T-helper 1 cell treated with Interleukin-12 subunit alpha and Interleukin-12 subunit beta and Interleukin-4 antibody, amounts not matched to agents 30 ng/mL and 1 ng/mL, for 36 hours (primary cell): Measurements from ENCODE around the gene MYO19. TPM values are rescaled to one million over a fixed set of nuclear protein-coding genes. Genes with fewer than 3 reads are reported as not detected.

Source experiments
- intact Hi-C: fragments of 100-400 bp; cut with micrococcal nuclease; formaldehyde crosslinking; loops from one replicate; pipeline ENCODE4 v1.15.1; 2024
- total RNA-seq: library from RNA; stranded (reverse); gene quantifications from 2 replicates; pipeline ENCODE4 v1.2.3, GENCODE V29; 2022

MYO19 gene
- 105 and 115 TPM in 2 replicates for total RNA-seq

GRCh38 chr17:36534840-36535668 is at the start of gene MYO19, which contains the start of gene PIGW:
Gene MYO19, minus strand, starts transcription at chr17:36534868. Its CDS starts 2,330 bp downstream, at chr17:36532538.
Gene PIGW, plus strand, starts transcription at chr17:36534987. Its CDS starts 2,115 bp downstream, at chr17:36537102.
- intact Hi-C loops, result loop anchor here (1.0 to 5.0 kb wide), 7 partner anchors 9 to 452 kb away; partner anchors contain the start of genes DHRS11, GGNBP2, MRM1 and ZNHIT3

GRCh38 chr17:36583787-36584186 is 49.1 kb upstream of the MYO19 start:
- intact Hi-C loops, result no loop called here

GRCh38 chr17:36578671-36579070 is 44.0 kb upstream of the MYO19 start:
- intact Hi-C loops, result no loop called here

GRCh38 chr17:36576793-36577192 is 42.1 kb upstream of the MYO19 start:
- intact Hi-C loops, result no loop called here

- intact Hi-C loops, result no loop called here
Observed at GRCh38 chr17:36575028-36575427, 40.4 kb upstream of the MYO19 start.

- intact Hi-C loops, result no loop called here
Observed at GRCh38 chr17:36566081-36566480, 31.4 kb upstream of the MYO19 start.

- intact Hi-C loops, result no loop called here
Observed at GRCh38 chr17:36553459-36553858, 18.8 kb upstream of the MYO19 start.

GRCh38 chr17:36550491-36551417 is 16.1 kb upstream of the MYO19 start:
- intact Hi-C loops, result no loop called here

GRCh38 chr17:36547776-36548175 is 13.1 kb upstream of the MYO19 start:
- intact Hi-C loops, result loop anchor here (2.0 to 5.0 kb wide), 3 partner anchors 13 to 1060 kb away; partner anchors contain the start of genes MYO19, PIGW and SYNRG

- intact Hi-C loops, result loop anchor here (5.0 kb wide), 2 partner anchors 176 to 1061 kb away; partner anchors contain the start of gene SYNRG
Observed at GRCh38 chr17:36546418-36547093, 11.9 kb upstream of the MYO19 start.

GRCh38 chr17:36545465-36546417 is 11.1 kb upstream of the MYO19 start:
- intact Hi-C loops, result loop anchor here (1.0 to 5.0 kb wide), 6 partner anchors 45 to 1062 kb away; partner anchors contain the start of genes AATF, DHRS11, MRM1 and SYNRG

GRCh38 chr17:36545077-36545464 is 10.4 kb upstream of the MYO19 start:
- intact Hi-C loops, result loop anchor here (1.0 to 5.0 kb wide), 6 partner anchors 46 to 1062 kb away; partner anchors contain the start of genes AATF, DHRS11, MRM1 and SYNRG

GRCh38 chr17:36544307-36545076 is 9.8 kb upstream of the MYO19 start, which contains the start of gene GGNBP2:
Gene GGNBP2, plus strand, starts transcription at chr17:36544919. Its CDS starts 806 bp downstream, at chr17:36545725.
- intact Hi-C loops, result loop anchor here (1.0 to 5.0 kb wide), 10 partner anchors 9 to 1302 kb away; partner anchors contain the start of genes AATF, AP2B1, DHRS11 and MRM1

- intact Hi-C loops, result loop anchor here (1.0 to 2.0 kb wide), 7 partner anchors 9 to 1302 kb away; partner anchors contain the start of genes AP2B1, DHRS11, MRM1 and TAF15
Observed at GRCh38 chr17:36544044-36544306, 9.3 kb upstream of the MYO19 start.

- intact Hi-C loops, result no loop called here
Observed at GRCh38 chr17:36542755-36543154, 8.1 kb upstream of the MYO19 start.

- intact Hi-C loops, result no loop called here
Observed at GRCh38 chr17:36540696-36541095, 6.0 kb upstream of the MYO19 start.

- intact Hi-C loops, result loop anchor here (1.0 to 2.0 kb wide), 6 partner anchors 9 to 453 kb away; partner anchors contain the start of genes DHRS11, GGNBP2, MRM1 and ZNHIT3
Observed at GRCh38 chr17:36535669-36536081, 1.0 kb upstream of the MYO19 start.
